Endothelial cell (in vitro differentiated cells): ENCODE measurements around the gene MYO18B. TPM values are rescaled to one million over a fixed set of nuclear protein-coding genes. Genes with fewer than 3 reads are reported as not detected.

Source experiments
- DNase-seq: peaks from one replicate; pipeline ENCODE4 v3.0.0; 2021; ENCODE audit warnings: low spot score
- H3K27ac Mint-ChIP-seq: one replicate; pipeline ENCODE4 v1.8.0; 2021; ENCODE audit warnings: mixed read lengths, inconsistent platforms; ENCODE audit not compliant: unreplicated experiment
- H3K27me3 Mint-ChIP-seq: one replicate; pipeline ENCODE4 v1.8.0; 2021; ENCODE audit warnings: mild to moderate bottlenecking, moderate library complexity, mixed read lengths, inconsistent platforms; ENCODE audit not compliant: unreplicated experiment
- H3K36me3 Mint-ChIP-seq: one replicate; pipeline ENCODE4 v1.8.0; 2021; ENCODE audit warnings: mild to moderate bottlenecking, low read depth, mixed read lengths, inconsistent platforms; ENCODE audit not compliant: unreplicated experiment
- H3K4me1 Mint-ChIP-seq: one replicate; pipeline ENCODE4 v1.8.0; 2021; ENCODE audit warnings: mild to moderate bottlenecking, mixed read lengths, inconsistent platforms; ENCODE audit not compliant: unreplicated experiment
- H3K4me3 Mint-ChIP-seq: one replicate; pipeline ENCODE4 v1.8.0; 2021; ENCODE audit warnings: mild to moderate bottlenecking, mixed read lengths, inconsistent platforms; ENCODE audit not compliant: unreplicated experiment
- H3K9me3 Mint-ChIP-seq: one replicate; pipeline ENCODE4 v1.8.0; 2021; ENCODE audit warnings: mixed read lengths, inconsistent platforms; ENCODE audit not compliant: unreplicated experiment
- long read RNA-seq: library from polyadenylated mRNA; unstranded; transcript quantifications from one replicate; pipeline ENCODE4 v2.0.0, GENCODE V29; 2020; ENCODE audit not compliant: unreplicated experiment
- total RNA-seq: library from RNA; stranded (reverse); fragmentation: NEBNext Ultra II Directional; extraction: Animal tissue kit (Norgen Biotek cat#: 25700); gene quantifications from one replicate; pipeline ENCODE4 v1.2.1, GENCODE V29; 2021; ENCODE audit not compliant: unreplicated experiment
- TF ChIP-seq, protein P1 (sequence below): fragments of 200-600 bp; sonication (generic); IDR thresholded peaks from one replicate; pipeline ENCODE4 v1.5.0; 2021; ENCODE audit warnings: antibody characterized with exemption; ENCODE audit not compliant: unreplicated experiment

MYO18B gene, protein sequence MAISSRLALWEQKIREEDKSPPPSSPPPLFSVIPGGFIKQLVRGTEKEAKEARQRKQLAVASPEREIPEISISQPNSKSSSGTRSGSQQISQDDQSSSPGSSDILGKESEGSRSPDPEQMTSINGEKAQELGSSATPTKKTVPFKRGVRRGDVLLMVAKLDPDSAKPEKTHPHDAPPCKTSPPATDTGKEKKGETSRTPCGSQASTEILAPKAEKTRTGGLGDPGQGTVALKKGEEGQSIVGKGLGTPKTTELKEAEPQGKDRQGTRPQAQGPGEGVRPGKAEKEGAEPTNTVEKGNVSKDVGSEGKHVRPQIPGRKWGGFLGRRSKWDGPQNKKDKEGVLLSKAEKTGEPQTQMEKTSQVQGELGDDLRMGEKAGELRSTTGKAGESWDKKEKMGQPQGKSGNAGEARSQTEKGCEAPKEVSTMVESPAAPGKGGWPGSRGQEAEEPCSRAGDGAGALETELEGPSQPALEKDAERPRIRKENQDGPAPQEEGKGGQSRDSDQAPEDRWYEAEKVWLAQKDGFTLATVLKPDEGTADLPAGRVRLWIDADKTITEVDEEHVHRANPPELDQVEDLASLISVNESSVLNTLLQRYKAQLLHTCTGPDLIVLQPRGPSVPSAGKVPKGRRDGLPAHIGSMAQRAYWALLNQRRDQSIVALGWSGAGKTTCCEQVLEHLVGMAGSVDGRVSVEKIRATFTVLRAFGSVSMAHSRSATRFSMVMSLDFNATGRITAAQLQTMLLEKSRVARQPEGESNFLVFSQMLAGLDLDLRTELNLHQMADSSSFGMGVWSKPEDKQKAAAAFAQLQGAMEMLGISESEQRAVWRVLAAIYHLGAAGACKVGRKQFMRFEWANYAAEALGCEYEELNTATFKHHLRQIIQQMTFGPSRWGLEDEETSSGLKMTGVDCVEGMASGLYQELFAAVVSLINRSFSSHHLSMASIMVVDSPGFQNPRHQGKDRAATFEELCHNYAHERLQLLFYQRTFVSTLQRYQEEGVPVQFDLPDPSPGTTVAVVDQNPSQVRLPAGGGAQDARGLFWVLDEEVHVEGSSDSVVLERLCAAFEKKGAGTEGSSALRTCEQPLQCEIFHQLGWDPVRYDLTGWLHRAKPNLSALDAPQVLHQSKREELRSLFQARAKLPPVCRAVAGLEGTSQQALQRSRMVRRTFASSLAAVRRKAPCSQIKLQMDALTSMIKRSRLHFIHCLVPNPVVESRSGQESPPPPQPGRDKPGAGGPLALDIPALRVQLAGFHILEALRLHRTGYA (N-terminal part only)
- total RNA-seq, result not detected
- long read RNA-seq, result 0 reads

DNA sequence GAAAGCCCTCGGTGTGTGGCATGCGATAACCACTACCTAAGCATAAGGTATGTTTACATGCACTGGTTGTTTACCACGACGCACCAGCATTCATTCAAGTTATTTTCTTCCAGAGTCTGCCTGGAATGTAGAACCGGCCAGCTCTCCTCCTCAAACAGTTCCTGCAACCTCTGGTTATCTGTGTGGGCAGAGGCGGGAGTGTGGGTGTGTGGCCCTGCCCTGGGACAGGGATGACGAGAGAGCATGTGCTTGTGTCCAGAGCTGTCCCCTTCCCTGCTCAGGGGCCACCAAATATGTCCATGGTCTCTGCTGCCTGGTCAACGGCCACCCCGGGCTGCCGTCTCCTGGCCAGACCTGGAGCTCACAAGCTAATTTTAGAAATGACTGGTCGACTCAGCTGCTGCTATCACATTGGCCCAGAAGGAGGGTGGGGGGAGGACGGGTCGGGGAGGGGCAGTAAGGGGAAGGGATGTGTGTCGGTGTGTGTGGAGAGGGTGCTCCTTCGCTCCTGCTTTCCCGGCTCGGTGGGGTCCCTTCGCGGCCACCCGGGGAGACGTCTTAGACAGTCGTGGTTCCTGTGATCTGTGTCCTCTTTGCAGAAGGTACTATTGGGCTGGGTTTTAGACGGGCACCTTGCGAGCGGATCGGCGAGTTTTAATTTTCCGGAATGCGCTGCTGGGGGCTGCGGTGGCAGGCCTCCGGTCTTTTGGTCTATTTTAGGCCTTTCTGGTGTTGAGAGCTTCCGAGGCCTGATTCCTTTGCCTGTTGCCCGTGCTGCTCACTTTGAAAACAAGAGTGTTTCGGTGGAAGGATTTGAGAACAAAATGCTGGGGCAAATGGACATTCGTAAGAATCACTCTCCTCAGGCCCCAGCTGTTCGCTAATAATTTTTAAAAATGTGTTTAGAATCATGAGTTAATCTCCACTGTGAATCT, at the start of gene MYO18B:
MYO18B (plus strand) TSS at position 497 of the 935 bp plus-strand sequence. CDS start 18,905 bp downstream, outside the sequence.
- TF ChIP-seq, protein P1, sequence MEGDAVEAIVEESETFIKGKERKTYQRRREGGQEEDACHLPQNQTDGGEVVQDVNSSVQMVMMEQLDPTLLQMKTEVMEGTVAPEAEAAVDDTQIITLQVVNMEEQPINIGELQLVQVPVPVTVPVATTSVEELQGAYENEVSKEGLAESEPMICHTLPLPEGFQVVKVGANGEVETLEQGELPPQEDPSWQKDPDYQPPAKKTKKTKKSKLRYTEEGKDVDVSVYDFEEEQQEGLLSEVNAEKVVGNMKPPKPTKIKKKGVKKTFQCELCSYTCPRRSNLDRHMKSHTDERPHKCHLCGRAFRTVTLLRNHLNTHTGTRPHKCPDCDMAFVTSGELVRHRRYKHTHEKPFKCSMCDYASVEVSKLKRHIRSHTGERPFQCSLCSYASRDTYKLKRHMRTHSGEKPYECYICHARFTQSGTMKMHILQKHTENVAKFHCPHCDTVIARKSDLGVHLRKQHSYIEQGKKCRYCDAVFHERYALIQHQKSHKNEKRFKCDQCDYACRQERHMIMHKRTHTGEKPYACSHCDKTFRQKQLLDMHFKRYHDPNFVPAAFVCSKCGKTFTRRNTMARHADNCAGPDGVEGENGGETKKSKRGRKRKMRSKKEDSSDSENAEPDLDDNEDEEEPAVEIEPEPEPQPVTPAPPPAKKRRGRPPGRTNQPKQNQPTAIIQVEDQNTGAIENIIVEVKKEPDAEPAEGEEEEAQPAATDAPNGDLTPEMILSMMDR, result no peak
- DNase-seq, result no peak
- no peak within 1 kb of the TSS for H3K27ac Mint-ChIP-seq

DNA sequence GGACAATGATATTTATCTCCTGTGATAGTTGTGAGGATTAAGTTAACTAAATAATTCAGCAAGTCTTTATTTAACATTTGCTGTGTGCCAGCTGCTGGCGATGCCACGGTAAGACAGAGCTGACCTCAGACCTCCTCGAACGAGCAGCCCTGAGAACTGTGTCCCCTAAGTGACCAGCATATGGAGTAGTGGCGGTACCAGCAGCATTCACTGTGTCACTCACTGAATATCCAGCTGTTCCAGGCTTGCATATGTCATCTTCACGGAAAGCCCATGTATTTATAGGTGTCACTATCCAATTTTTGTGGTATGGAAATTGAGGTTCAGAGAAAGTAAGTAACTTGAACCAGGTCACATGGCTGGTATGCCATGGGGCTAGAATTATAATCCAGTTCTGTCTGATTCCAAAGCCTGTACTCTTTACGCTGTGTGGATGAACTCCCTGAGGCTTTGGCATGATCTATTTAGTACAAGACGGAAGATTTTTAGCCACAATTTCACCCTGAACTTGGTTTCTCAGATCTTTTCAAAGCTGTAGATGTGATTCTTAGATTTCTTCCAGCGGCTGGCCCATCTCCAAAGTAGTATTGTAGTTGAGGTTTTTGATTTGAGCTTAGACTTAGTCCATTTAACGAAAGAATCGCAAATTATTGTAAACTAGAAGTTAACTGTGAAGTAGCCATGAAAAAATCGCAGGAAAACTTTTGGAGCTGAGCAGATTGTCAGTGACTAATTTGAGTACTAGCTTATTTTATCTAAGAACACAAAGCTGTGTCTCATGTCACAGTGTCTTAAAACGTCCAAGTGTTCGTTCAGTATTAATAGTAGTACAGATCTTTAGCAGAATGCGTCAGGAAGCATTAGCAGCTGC, 49.4 kb upstream of the MYO18B start:
- no peak for DNase-seq
- no peaks in the 10 kb centered on the region for H3K9me3 Mint-ChIP-seq
- no peaks in the 10 kb centered on the region for H3K27me3 Mint-ChIP-seq
- peaks cover 4% of the 10 kb centered on the region for H3K4me1 Mint-ChIP-seq
- H3K27ac Mint-ChIP-seq, result no peak overlapping the region
- H3K36me3 Mint-ChIP-seq, result peaks cover 3% of the 10 kb centered on the region
- H3K4me3 Mint-ChIP-seq, result no peak overlapping the region
- TF ChIP-seq, protein P1, result no peak

More for the DNA sequence above, at the start of gene MYO18B:
- H3K9me3 Mint-ChIP-seq, result no peaks in the 10 kb centered on the region
- H3K36me3 Mint-ChIP-seq, result no peaks in the 10 kb centered on the region
- peaks cover 3% of the 10 kb centered on the region for H3K27me3 Mint-ChIP-seq
- H3K4me1 Mint-ChIP-seq, result no peaks in the 10 kb centered on the region
- H3K4me3 Mint-ChIP-seq, result no peak within 1 kb of the TSS

DNA sequence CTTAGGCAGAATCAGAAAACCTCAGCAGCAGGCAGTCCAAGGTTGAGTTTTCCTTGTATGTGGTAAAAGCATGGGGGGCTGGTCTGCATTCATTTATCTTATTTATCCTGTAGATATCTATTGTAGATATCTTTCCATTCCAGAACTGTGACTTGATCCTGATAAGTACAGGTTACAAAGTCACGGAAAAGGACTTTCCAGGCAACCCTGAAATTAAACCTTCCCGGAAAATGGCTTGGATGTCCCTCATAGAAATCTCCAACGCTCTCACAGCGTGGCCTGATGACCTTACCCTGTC, 48.8 kb upstream of the MYO18B start:
- H3K27me3 Mint-ChIP-seq, result no peaks in the 10 kb centered on the region
- no peak for DNase-seq
- peaks cover 3% of the 10 kb centered on the region for H3K36me3 Mint-ChIP-seq
- H3K4me1 Mint-ChIP-seq, result peaks cover 4% of the 10 kb centered on the region
- H3K9me3 Mint-ChIP-seq, result no peaks in the 10 kb centered on the region
- TF ChIP-seq, protein P1, result no peak
- no peak overlapping the region for H3K27ac Mint-ChIP-seq
- no peak overlapping the region for H3K4me3 Mint-ChIP-seq
